GM18907 (cell line): ENCODE data around the gene MRPS16.
A peak's percentile ranks its signal among the peaks of the same experiment; 100 is the strongest.
"Not testable (repeated sequence)": the region's sequence is repeated elsewhere in the genome, so short reads cannot be mapped to it uniquely, and the experiment has no call there.

Experiments used
- ATAC-seq: cut with Tn5 transposase; IDR thresholded peaks from one replicate; pipeline ENCODE4 v1.9.1; 2021; ENCODE audit warnings: mild to moderate bottlenecking, moderate library complexity; ENCODE audit not compliant: unreplicated experiment

MRPS16 gene

DNA sequence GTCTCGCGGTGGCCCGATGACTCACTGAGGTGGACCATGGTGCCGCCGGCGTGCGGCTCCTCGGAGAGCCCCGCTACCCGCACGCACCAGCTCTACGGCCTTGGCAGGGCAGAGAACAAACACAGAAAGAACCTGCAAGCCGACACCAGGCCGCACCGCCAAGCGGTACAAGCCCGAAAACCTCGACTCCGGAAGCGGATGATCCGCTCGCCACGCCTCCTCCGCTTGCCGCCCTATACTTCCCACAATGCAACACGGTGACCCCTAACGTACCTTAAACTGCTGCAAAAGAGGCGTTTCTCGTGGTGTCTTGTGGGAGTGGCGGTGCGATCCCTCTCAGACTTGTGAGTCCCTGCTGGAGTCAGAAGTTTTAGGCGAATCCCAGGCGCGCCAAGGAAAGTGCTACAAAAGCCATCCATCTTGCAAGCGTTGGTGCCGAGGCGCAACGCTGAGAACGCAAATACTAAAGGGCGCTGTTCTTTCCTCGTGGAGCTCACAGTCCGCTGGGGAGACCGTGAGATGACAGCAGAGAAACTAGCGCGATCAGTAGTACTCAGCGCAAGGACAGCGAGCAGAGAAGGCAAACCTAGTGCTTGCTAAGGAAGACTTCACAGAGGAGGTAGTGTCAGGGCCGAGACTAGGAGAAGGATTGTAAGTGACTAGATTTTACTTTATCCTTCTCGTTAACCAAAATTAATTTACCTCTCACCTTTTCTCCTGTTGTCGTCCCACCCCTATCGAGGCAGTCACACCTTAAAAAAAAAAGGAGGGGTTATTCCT is at the start of gene MRPS16:
Gene MRPS16 (minus strand): TSS at position 200 of the 780 bp plus-strand sequence. CDS start 162 bp downstream, at position 38.
- peak; percentile 77 for ATAC-seq

DNA sequence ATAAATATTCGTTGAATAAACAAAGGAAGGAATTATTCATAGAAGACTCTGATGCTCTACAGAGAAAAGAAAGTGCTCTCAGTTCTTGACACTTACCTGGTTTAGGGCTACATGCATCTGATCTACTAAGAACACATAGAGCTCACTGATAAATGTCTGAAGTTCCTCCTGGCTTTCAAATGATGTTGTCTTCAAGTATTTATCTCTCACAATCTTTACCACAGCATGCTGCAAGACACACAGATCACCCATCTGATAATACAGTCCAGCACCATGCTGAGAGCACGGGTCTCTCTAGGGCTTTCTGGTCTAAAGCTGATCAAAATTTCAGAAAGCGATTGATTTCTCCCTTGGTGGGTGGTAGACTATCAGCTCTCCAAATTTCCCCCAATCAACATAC is 44.5 kb upstream of the MRPS16 start:
- ATAC-seq, result no peak

DNA sequence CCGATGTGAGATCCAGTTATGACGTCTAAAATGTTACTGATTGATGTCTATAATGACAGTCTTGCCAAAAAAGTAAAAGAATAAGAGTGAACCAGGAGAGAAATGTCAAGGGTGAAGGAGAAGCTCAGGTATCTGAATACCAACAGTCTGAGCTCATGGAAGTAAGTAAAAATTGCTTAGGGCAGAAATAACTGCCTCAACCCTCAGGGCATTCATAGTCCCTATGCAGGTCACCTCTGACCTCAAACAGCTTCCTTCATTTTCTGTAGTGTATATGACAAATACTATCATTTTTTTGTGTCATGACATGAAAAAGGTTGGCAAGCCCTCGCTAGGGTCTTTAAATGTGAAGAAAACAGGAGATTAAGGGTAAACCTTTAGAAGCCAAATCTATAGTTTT is 41.0 kb upstream of the MRPS16 start:
- no peak for ATAC-seq

DNA sequence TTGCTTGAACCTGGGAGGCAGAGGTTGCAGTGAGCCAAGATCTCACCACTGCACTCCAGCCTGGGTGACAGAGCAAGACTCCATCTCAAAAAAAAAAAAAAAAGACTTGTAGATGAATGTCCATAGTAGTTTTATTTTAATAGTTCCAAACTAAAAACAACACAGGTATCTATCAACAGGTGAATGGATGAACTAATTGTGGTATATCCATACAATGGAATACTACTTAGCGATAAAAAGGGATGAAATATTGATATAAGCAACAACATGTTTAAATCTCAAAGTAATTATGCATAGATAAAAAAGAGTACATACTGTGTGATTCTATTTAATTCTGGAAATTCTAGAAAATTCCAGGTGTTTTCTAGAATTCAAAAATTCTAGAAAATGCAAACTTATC is 37.5 kb upstream of the MRPS16 start:
- no peak for ATAC-seq

DNA sequence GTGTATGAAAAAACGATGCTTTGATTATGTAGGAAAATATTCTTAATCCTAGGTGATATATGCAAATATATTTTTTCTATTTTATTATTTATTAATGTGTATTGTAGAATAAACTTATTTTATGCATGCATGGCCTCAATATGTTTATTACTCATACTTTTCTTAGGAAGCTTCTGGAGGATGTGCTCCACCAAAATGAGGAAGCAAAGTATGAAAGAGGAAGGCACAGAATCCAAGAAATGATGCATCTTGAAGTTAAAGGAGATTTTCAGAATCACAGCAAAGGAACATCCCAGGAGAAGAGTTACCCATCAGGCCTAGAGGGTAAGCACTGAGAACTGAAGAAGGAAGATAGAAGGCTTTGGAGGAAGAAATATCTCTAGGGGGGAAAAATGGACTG is 35.0 kb upstream of the MRPS16 start:
- no peak for ATAC-seq

DNA sequence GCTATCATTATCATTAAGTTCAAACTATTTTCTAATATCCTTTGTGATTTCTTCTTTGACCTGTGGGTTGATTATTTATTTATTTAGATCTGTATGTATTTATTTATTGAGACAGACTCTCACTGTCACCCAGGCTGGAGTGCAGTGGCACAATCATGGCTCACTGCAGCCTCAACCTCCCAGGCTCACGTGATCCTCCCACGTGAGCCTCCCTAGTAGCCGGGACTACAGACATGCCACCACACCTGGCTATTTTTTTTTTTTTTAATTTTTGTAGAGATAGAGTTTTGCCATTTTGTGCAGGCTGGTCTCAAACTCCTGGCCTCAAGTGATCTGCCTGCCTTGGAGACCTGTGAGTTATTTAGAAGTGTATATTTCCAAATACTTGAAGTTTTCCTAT is 28.7 kb upstream of the MRPS16 start:
- no peak for ATAC-seq

DNA sequence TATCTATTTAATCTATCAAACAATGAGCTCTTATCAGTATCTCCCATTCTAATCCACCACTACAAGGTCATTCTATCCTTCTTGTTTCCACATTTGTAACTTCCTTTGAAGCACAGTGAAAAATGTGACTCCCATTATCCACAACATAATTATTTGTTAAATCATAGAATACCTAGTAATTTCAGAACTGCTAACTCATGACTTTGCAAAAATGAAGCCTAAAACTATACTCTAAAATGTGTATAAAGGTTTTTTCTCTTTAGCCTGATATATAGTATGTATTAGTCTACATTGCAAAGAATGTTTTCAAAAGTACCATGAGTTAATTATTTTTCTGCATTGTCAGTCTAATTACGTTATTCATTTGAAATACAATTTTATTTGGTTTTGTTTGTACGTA is 12.0 kb upstream of the MRPS16 start:
- no peak for ATAC-seq

DNA sequence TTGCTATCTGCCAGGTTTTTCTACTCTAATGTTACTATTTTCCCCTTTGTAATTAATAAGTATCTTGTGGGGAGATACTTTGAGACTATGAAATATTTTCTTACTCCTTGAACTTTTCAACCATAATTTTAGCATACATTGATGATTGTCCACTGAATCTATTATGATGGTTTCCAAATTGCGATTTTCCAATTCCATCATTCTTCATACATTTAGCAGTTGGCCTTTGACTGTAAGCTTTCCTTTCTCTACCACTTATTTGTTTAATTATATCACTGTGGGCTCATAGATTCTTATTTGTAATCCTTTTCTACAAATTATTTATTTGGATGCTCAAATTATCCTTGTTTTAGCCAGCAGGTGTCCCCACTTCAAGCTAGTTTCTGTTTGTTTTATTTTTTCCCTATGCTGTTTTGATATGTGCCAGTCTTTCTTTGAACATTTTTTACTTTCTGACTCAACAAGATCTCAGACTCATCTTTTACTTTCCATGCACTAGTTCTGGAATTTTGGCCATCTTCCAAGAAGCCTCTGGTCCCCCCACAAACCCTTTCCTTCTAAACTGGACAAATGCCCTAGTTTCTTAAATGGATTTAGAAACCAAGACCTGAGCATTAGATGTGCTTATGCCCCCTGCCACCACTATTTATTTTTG is 11.4 kb upstream of the MRPS16 start:
- ATAC-seq, result no peak

DNA sequence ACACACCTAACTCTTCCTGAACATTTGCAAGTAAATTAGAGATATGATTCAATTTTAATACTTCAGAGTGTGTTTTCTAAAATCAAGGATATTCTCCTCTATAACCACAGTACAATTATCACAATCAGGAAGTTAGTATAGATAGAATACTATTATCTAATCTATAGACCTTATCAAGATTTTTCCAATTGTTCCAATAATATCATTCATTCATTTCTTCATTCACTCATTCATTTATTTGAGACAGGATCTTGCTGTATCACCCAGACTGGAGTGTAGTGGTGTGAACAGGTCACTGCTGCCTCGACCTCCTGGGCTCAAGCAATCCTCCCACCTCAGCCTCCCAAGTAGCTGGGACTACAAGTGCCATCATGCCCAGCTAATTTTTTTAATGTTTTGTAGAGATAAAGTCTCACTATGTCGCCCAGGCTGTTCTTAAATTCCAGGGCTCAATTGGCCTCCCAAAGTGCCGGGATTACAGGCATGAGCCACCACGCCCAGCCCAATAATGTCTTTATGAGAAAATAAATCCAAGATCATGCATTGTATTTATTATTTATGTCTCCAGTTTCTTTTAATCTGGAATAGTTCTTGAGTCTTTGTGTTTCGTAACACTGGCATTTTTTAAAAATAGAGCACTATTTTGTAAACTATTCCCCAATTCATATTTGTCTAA is 10.6 kb upstream of the MRPS16 start:
- no peak for ATAC-seq

DNA sequence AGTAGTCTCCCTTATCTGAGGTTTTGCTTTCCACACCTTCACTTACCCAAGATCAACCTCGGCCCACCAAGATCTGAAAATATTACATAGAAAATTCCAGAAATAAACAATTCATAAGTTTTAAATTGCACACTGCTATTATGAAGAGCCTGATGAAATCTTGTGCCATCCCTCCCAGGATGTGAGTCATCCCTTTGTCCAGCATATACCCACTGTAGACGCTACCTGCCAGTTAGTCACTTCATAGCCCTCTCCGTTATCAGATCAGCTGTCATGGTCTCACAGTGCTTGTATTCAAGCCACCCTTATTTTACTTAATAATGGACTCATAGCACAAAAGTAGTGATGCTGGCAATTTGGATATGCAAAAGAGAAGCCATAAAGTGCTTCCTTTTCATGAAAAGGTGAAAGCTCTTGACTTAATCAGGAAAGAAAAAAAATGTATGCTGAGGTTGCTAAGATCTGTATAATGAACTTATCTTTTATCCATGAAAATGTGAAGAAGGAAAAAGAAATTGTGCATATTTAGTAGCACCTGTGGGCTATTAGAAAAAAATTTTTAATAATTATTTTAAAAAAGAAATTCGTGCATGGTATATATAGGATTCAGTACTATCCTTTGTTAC is 9.8 kb upstream of the MRPS16 start:
- ATAC-seq, result no peak

DNA sequence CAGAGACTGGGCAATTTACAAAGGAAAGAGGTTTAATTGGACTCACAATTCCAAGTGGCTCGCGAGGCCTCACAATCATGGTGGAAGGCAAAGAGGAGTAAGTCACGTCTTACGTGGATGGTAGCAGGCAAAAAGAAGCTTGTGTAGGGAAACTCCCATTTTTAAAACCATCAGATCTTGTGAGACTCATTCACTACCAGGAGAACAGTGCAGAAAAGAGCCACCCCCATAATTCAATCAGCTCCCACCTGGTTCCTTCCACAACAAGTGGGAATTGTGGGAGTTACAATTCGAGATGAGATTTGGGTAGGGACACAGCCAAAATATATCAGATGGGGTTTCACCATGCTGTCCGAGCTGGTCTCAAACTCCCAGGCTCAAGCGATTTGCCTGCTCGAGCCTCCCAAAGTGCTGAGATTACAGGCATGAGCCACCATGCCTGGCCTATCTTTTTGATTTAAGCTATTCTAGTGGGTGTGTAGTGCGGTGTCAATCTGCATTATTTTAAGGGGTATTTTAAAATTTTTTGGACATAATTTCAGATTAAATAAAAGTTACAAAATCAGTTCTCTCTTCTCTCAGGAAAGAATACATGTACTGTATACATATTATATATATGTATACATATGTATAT is 9.0 kb upstream of the MRPS16 start:
- ATAC-seq, result no peak

DNA sequence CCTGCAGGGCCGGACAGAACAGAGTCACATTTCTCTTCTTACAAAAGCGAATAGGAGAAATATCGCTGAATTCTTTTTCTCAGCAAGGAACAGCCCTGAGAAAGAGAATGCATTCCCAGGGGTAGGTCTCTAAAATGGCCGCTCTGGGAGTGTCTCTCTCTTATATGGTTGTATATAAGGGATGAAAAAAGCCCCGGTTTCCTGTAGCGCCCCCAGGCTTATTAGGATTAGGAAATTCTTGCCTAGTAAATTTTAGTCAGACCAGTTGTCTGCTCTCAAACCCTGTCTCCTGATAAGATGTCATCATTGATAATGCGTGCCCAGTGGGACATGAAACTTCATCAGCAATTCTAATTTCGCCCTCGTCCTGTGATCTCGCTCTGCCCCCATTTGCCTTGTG is 6.2 kb upstream of the MRPS16 start:
- not testable (repeated sequence) for ATAC-seq

DNA sequence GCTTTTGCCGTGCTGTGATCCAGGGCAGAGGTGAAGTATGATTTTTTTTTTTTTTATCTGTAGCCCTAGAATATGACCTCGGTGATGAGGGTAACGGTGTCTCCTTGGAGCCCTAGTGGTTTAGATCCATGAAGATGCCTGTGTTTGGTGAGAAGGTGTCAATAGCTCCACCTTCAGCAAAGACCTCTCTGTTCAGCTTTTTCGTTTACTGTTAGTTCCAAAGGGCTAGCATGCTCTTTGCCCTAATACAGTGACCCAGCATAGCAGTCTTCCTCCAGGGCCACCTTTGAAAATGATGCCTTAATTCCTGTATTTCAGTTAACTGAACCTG is 746 bp upstream of the MRPS16 start:
- ATAC-seq, result no peak

DNA sequence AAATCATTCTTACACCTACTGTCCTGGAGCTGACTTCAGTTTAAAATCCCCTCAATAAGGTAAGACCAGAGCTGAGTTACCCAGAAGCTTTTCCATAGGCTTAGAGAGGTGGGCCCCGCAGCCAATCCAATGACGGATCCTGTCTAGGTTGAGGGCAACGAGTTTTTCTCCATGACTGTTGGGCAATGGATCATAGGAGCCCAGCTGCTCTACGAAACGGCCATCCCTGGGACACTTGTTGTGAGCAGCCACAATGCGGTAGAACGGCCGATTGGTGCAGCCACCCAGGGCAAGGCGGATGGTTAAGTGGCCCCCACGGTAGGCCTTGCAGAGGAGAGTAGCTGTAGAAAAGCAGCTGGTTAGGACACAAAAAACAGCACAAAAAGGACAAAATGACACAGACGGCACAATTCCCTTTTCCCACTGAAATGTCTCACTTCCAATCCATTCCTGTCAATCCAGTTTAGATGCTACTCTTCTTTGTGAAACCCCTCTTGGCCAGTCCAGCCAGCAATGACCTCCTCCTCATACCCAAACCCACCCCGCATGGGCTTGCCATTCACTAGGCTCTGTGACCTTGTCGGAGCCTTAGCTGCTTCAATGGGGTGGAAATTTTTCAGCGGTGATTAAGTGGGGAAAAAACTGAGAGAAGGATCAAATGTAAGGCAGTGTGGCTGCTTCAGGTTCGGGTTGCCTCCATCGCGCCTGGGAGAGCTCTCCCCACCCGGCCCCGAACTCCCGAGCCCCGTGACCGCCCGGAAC is 580 bp downstream of the MRPS16 start:
- ATAC-seq, result peak; percentile 39

DNA sequence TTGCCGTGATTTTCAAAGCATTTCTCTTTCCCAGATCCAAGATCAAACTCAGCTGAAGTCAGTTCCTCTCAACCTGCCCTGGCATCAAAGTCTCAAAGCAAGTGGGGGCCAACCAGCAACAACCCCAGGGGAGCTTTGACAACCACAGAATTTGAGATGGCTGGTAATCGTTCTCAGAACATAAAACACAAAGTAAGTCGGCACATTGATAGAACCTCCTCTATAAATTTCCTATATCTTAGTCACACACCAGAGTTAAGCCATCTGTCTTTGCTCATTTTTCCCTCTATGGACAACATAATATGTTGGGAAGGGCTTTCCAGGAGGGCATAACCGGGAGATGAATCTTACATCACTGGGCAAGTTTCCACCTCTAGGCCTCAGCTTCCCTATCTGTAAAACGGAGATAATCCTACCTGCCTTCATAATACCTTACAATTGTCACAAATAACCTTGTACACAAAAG is 4.2 kb downstream of the MRPS16 start:
- ATAC-seq, result no peak

DNA sequence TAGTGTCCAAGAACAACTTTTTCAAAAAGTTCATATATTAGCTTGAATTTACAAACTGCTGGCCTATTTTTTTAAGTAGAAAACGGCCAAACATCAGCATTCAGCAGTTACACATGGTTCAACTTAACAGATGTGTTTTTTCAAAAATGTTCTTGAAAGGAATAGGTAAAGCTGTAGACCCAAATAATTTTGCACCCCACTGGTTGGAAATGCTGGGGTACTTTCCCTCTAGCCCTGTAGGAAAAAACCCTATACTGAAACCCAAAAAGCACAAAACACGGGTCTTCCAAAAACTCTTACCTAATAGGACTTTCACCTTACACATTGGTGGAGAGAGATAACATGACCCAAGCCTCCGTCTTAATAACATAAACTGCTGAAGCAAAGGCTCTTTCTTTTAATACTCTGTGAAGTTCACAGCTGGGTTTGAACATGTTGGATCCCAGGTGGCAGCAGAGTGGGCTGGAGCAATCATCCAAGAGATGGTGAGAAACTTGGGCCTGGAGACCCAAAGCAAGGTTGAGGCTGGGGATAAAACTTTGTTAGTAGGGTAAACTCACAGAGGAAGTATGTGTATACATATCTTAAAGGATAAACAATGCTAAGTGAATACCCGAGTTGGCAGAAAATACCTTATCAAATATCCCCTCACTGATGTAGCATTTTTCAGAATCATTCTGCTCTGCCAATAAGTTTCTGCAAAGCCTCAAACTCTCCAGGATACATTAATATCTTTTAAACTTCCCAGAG is 4.8 kb downstream of the MRPS16 start:
- ATAC-seq, result no peak

DNA sequence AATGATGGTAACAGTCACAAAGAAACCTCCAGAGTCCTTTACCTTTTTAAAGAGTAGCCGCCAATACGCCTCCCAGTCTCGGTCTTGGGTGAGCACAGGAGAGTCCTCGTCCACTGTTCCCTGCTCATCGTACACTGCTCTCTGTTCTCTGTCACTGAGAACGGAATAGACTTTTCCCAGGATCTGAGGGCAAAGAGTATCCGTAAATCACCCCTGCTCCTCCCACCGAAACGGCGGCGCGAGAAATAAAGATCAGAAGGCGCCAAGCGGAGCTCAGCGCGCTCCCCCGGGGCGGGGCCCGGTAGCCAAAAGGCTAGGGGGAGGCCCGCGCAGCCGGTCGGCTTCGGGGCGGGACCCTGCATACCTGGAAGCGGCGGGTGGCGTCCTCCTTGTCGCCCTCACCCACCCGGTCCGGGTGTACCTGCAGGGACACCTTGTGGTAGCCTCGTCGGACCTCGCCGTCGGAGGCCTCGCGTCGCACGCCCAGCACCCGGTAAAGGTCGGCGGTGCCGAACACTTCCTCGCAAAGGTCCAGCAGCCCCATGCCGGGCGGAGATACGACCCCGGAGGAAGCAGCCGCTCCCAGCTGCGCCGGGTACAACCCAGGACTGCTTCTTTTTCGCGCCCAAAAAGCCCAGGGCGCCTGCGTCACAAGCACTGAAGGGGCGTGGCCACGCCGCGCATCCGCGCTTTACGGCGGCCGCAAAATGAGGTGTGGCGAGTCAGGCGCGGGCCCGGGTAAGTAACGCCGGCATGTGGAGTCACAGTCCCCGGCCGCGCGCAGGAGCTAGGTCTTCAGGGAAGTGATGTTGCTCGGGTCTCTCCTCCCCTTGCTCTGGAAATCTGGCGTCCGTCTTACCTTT is 5.6 kb downstream of the MRPS16 start, which contains the start of gene DNAJC9:
Gene DNAJC9 (minus strand): TSS at position 610 of the 863 bp plus-strand sequence. CDS start 66 bp downstream, at position 544.
- peak; percentile 83 for ATAC-seq

DNA sequence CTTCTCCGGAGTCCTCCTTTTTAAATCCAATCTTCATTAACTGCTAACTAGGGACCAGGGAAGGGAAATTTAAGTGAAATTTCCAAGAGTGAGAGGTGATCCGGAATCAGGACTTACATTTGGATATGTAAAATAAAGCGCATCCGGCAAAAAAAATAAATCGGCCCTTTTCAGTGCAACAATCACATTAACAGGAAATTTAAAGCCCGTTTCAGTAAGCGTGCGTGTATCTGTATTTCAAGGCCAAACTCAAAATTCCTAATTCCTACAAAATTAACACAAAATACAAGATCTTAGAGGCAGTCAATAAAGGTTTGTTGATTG is 6.2 kb downstream of the MRPS16 start:
- no peak for ATAC-seq
